ENCODE results near the gene FNIP1.

The FNIP1 gene

DNA sequence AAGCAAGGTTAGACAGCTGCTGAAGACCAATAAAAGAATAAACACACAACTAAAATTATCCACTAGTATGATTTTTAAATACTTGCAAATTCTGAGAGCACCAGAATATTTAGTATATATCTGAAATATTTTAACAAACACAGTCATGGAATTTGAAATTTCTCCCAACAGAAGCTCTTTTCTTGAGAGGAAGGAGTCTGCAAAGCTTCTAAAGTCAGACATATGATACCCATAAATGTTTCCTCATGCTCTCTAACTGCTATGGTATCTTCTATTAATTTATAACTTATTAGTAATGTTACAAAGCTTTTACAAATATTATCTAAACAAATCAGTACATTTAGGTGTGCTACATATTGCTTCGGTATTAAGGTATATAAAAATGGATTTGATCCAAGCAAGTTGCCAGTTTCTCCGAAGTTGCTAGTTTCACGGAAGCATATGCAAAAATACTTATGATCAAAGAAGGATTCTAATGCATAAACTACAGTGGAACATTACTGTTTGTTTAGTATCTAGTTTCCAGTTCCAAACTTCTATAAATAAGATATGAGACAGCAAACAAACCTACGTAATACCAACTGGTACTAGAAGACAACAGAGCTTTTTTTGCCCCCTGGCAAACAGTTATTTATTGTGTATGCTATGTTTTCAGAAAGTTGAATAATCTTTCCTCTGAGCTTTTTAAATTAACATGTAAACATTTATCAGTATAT lies 22.0 kb downstream of the FNIP1 start:
- Histone ChIP-seq H3K9me3 (replicated peaks; ENCODE audit: insufficient read depth, low read length) (no peaks in the 10 kb centered on the region), H3K4me1 (ENCODE audit: low read length) (peaks cover 4% of the 10 kb centered on the region; the same call in 1 of the 2 replicates), H3K4me2 (ENCODE audit: low read depth, low read length) (no peak overlapping the region), H3K36me3 (replicated peaks; ENCODE audit: insufficient read depth, low read length) (no peaks in the 10 kb centered on the region), H3K27me3 (replicated peaks; ENCODE audit: insufficient read depth, low read length) (no peaks in the 10 kb centered on the region), H3K9ac (ENCODE audit: low read length) (no peak overlapping the region), H3K79me2 (ENCODE audit: low read length) (peaks cover 88% of the 10 kb centered on the region), H2AFZ (ENCODE audit: low read length) (no peak overlapping the region), H3K9me2 (replicated peaks; ENCODE audit: insufficient read depth, low read length) (no peaks in the 10 kb centered on the region), H3K4me3 (ENCODE audit: low read length) (no peak overlapping the region), H3F3A (ENCODE audit: insufficient read depth, low read length) (no peaks in the 10 kb centered on the region), H3K27ac (ENCODE audit: low read length) (no peak overlapping the region), H4K20me1 (ENCODE audit: insufficient read depth, low read length) (peaks cover 24% of the 10 kb centered on the region; the same call in 1 of the 2 replicates)
- DNase-seq: no peak
- TF ChIP-seq EZH2 (optimal IDR thresholded peaks at IDR 0.05; ENCODE audit: low read depth, low read length) (no peak), EZH2phosphoT487 (IDR thresholded peaks at IDR 0.05; ENCODE audit: low read length) (no peak)
- TF ChIP-seq, protein P1, sequence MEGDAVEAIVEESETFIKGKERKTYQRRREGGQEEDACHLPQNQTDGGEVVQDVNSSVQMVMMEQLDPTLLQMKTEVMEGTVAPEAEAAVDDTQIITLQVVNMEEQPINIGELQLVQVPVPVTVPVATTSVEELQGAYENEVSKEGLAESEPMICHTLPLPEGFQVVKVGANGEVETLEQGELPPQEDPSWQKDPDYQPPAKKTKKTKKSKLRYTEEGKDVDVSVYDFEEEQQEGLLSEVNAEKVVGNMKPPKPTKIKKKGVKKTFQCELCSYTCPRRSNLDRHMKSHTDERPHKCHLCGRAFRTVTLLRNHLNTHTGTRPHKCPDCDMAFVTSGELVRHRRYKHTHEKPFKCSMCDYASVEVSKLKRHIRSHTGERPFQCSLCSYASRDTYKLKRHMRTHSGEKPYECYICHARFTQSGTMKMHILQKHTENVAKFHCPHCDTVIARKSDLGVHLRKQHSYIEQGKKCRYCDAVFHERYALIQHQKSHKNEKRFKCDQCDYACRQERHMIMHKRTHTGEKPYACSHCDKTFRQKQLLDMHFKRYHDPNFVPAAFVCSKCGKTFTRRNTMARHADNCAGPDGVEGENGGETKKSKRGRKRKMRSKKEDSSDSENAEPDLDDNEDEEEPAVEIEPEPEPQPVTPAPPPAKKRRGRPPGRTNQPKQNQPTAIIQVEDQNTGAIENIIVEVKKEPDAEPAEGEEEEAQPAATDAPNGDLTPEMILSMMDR (IDR thresholded peaks at IDR 0.05; ENCODE audit: low read length): no peak

DNA sequence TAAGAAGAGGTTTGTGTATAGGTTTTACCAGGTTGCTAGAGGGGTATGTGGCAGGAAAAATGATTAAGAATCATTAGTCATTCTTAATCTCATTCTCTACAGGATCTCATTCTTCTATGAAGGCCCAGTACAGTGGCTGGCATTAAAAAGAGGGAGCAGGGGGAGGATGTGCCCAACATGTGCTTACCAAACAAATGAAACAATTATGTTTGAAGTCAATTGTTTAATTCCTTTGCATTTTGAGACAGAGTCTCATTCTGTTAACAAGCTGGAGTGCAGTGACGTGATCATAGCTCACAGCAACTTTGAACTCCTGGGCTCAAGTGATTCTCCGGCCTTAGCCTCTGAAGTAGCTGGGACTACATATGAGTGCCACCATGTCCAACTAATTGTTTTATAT lies 23.0 kb downstream of the FNIP1 start:
- H4K20me1 ChIP-seq (ENCODE audit: insufficient read depth, low read length): peaks cover 29% of the 10 kb centered on the region; the same call in 1 of the 2 replicates
- H3K4me2 ChIP-seq (ENCODE audit: low read depth, low read length): no peak overlapping the region
- no peak overlapping the region for H3K9ac ChIP-seq (ENCODE audit: low read length)
- TF ChIP-seq EZH2 (optimal IDR thresholded peaks at IDR 0.05; ENCODE audit: low read depth, low read length): no peak
- TF ChIP-seq EZH2phosphoT487 (IDR thresholded peaks at IDR 0.05; ENCODE audit: low read length): no peak
- TF ChIP-seq, protein P1 (IDR thresholded peaks at IDR 0.05; ENCODE audit: low read length): no peak
- peaks cover 9% of the 10 kb centered on the region for H3K4me1 ChIP-seq (ENCODE audit: low read length)
- H3F3A ChIP-seq (ENCODE audit: insufficient read depth, low read length): no peaks in the 10 kb centered on the region
- DNase-seq: no peak
- H3K79me2 ChIP-seq (ENCODE audit: low read length): peaks cover 90% of the 10 kb centered on the region
- H3K4me3 ChIP-seq (ENCODE audit: low read length): no peak overlapping the region
- no peak overlapping the region for H2AFZ ChIP-seq (ENCODE audit: low read length)
- no peaks in the 10 kb centered on the region for H3K27me3 ChIP-seq (replicated peaks; ENCODE audit: insufficient read depth, low read length)
- H3K36me3 ChIP-seq (replicated peaks; ENCODE audit: insufficient read depth, low read length): no peaks in the 10 kb centered on the region
- no peaks in the 10 kb centered on the region for H3K9me3 ChIP-seq (replicated peaks; ENCODE audit: insufficient read depth, low read length)
- H3K9me2 ChIP-seq (replicated peaks; ENCODE audit: insufficient read depth, low read length): no peaks in the 10 kb centered on the region
- H3K27ac ChIP-seq (ENCODE audit: low read length): no peak overlapping the region

DNA sequence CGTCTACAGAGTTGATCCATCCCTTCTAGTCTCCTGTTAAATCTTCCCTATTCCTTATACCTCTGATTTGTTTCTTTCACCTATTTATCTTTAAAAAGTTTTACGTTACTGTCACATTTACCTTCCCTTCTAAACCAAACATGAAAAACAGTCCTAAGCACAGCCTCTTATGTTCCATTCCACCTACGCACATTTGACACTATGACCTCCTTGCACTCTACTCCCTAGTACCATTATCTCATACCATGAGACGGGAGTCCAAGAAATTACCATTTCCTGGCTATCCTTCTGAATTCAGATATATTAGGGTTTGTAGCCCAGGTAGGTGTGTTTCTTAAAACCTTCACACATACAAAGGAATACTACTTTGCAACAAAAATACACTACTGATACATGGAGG lies 25.1 kb downstream of the FNIP1 start:
- H3K4me2 ChIP-seq (ENCODE audit: low read depth, low read length): no peak overlapping the region
- peaks cover 9% of the 10 kb centered on the region for H3K4me1 ChIP-seq (ENCODE audit: low read length)
- no peak overlapping the region for H3K4me3 ChIP-seq (ENCODE audit: low read length)
- no peaks in the 10 kb centered on the region for H3K27me3 ChIP-seq (replicated peaks; ENCODE audit: insufficient read depth, low read length)
- H3K79me2 ChIP-seq (ENCODE audit: low read length): peaks cover 95% of the 10 kb centered on the region
- no peak overlapping the region for H3K27ac ChIP-seq (ENCODE audit: low read length)
- no peaks in the 10 kb centered on the region for H3F3A ChIP-seq (ENCODE audit: insufficient read depth, low read length)
- no peaks in the 10 kb centered on the region for H3K9me3 ChIP-seq (replicated peaks; ENCODE audit: insufficient read depth, low read length)
- H3K36me3 ChIP-seq (replicated peaks; ENCODE audit: insufficient read depth, low read length): no peaks in the 10 kb centered on the region
- TF ChIP-seq EZH2 (optimal IDR thresholded peaks at IDR 0.05; ENCODE audit: low read depth, low read length): no peak
- TF ChIP-seq, protein P1 (IDR thresholded peaks at IDR 0.05; ENCODE audit: low read length): no peak
- no peak for TF ChIP-seq EZH2phosphoT487 (IDR thresholded peaks at IDR 0.05; ENCODE audit: low read length)
- no peak overlapping the region for H2AFZ ChIP-seq (ENCODE audit: low read length)
- no peaks in the 10 kb centered on the region for H3K9me2 ChIP-seq (replicated peaks; ENCODE audit: insufficient read depth, low read length)
- DNase-seq: no peak
- peaks cover 32% of the 10 kb centered on the region; the same call in 1 of the 2 replicates for H4K20me1 ChIP-seq (ENCODE audit: insufficient read depth, low read length)
- no peak overlapping the region for H3K9ac ChIP-seq (ENCODE audit: low read length)
